ENCODE data around the gene PKN2.

The PKN2 gene

DNA sequence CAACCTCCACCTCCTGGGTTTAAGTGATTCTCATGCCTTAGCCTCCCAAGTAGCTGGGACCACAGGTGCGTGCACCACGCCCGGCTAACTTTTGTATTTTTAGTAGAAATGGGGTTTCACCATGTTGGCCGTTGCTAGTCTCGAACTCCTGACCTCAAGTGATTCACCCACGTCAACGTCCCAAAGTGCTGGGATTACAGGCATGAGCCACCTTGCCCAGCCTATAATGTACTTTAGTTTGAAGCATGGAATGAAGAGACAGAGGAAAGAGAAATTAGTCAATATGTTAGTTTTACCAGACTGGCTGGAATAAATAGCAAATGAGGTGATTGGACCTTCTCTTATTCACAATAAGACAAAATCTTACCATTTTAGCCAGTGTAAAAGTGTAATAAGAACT lies 118.3 kb downstream of the PKN2 start:
- Histone ChIP-seq H3K4me1 (ENCODE audit: control insufficient read depth, insufficient read depth, low read length) (no peaks in the 10 kb centered on the region), H3K4me3 (ENCODE audit: low read depth, low read length) (no peak overlapping the region), H3K9me3 (ENCODE audit: control insufficient read depth, insufficient read depth, low read depth, low read length) (no peaks in the 10 kb centered on the region), H3K27ac (ENCODE audit: extremely low read depth, low read depth, low read length) (no peak overlapping the region), H3K36me3 (ENCODE audit: control insufficient read depth in 2 of 2, insufficient read depth in 1 of 2, low read length in 2 of 2) (peaks cover 11 to 62% of the 10 kb centered on the region in 2 experiments)
- TF ChIP-seq YY2 (tag by site-specific recombination; IDR thresholded peaks at IDR 0.05) (no peak), ZNF707 (tag by site-specific recombination; IDR thresholded peaks at IDR 0.05) (no peak), ZNF311 (tag by site-specific recombination; IDR thresholded peaks at IDR 0.05; ENCODE audit: borderline replicate concordance) (no peak), ZNF776 (tag by site-specific recombination; IDR thresholded peaks at IDR 0.05; ENCODE audit: borderline replicate concordance) (no peak), REPIN1 (tag by site-specific recombination; IDR thresholded peaks at IDR 0.05; ENCODE audit: low read depth) (no peak), TCF7L2 (IDR thresholded peaks at IDR 0.05; ENCODE audit: borderline replicate concordance, low read depth, low read length) (no peak), ZNF623 (tag by site-specific recombination; IDR thresholded peaks at IDR 0.05) (no peak), ZNF184 (tag by site-specific recombination; IDR thresholded peaks at IDR 0.05) (no peak), SP7 (tag by site-specific recombination; IDR thresholded peaks at IDR 0.05) (no peak)
- TF ChIP-seq, protein P1, sequence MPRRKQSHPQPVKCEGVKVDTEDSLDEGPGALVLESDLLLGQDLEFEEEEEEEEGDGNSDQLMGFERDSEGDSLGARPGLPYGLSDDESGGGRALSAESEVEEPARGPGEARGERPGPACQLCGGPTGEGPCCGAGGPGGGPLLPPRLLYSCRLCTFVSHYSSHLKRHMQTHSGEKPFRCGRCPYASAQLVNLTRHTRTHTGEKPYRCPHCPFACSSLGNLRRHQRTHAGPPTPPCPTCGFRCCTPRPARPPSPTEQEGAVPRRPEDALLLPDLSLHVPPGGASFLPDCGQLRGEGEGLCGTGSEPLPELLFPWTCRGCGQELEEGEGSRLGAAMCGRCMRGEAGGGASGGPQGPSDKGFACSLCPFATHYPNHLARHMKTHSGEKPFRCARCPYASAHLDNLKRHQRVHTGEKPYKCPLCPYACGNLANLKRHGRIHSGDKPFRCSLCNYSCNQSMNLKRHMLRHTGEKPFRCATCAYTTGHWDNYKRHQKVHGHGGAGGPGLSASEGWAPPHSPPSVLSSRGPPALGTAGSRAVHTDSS (tag by site-specific recombination; IDR thresholded peaks at IDR 0.05): no peak
- TF ChIP-seq, protein P2, sequence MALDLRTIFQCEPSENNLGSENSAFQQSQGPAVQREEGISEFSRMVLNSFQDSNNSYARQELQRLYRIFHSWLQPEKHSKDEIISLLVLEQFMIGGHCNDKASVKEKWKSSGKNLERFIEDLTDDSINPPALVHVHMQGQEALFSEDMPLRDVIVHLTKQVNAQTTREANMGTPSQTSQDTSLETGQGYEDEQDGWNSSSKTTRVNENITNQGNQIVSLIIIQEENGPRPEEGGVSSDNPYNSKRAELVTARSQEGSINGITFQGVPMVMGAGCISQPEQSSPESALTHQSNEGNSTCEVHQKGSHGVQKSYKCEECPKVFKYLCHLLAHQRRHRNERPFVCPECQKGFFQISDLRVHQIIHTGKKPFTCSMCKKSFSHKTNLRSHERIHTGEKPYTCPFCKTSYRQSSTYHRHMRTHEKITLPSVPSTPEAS (tag by site-specific recombination; IDR thresholded peaks at IDR 0.05): no peak
- POLR2A ChIA-PET: interaction anchor here (0.6 kb wide), 1 partner anchor 21 kb away, joined by 3 read pairs; no protein-coding TSS in a partner anchor
- CTCF ChIA-PET: interaction anchor here (0.6 to 2.1 kb wide), 3 partner anchors 14 to 75 kb away, joined by 3 to 8 read pairs (median 7); no protein-coding TSS in a partner anchor

DNA sequence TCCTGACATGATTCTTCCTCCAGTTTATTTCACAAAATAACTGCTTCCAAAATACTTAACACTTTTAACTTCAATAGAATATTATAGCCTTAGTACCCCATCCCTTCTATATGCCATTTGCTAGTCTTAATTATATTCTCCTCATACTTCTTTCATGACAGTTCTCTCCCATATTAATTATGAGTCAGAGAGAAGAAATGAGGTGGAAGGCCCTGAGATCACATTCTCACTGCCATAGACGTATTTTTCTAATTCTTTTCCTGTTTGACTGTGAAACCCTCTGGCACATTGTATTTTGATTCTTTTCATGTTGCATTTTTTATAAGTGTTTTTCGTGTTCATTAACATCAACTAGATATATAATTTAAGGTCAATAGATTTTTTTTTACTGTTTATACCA lies 118.9 kb downstream of the PKN2 start:
- Histone ChIP-seq H3K9me3 (ENCODE audit: control insufficient read depth, insufficient read depth, low read depth, low read length) (no peaks in the 10 kb centered on the region), H3K27ac (ENCODE audit: extremely low read depth, low read depth, low read length) (no peak overlapping the region), H3K4me1 (ENCODE audit: control insufficient read depth, insufficient read depth, low read length) (no peaks in the 10 kb centered on the region), H3K36me3 (ENCODE audit: control insufficient read depth in 2 of 2, insufficient read depth in 1 of 2, low read length in 2 of 2) (peaks cover 17 to 63% of the 10 kb centered on the region in 2 experiments), H3K4me3 (ENCODE audit: low read depth, low read length) (no peak overlapping the region)
- ChIA-PET CTCF (no interaction called here), POLR2A (no interaction called here)
- no peak for TF ChIP-seq ZNF248 (tag by site-specific recombination; IDR thresholded peaks at IDR 0.05)
- TF ChIP-seq BCL11B (tag by site-specific recombination; IDR thresholded peaks at IDR 0.05; ENCODE audit: low read depth): no peak
- TF ChIP-seq ZBTB48 (tag by site-specific recombination; IDR thresholded peaks at IDR 0.05): no peak
- TF ChIP-seq ZNF768 (tag by site-specific recombination; IDR thresholded peaks at IDR 0.05): no peak
- TF ChIP-seq, protein P3, sequence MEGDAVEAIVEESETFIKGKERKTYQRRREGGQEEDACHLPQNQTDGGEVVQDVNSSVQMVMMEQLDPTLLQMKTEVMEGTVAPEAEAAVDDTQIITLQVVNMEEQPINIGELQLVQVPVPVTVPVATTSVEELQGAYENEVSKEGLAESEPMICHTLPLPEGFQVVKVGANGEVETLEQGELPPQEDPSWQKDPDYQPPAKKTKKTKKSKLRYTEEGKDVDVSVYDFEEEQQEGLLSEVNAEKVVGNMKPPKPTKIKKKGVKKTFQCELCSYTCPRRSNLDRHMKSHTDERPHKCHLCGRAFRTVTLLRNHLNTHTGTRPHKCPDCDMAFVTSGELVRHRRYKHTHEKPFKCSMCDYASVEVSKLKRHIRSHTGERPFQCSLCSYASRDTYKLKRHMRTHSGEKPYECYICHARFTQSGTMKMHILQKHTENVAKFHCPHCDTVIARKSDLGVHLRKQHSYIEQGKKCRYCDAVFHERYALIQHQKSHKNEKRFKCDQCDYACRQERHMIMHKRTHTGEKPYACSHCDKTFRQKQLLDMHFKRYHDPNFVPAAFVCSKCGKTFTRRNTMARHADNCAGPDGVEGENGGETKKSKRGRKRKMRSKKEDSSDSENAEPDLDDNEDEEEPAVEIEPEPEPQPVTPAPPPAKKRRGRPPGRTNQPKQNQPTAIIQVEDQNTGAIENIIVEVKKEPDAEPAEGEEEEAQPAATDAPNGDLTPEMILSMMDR (tag by site-specific recombination; IDR thresholded peaks at IDR 0.05): no peak
- no peak for TF ChIP-seq ZNF558 (tag by site-specific recombination; IDR thresholded peaks at IDR 0.05)
- TF ChIP-seq TCF7L2 (IDR thresholded peaks at IDR 0.05; ENCODE audit: borderline replicate concordance, low read depth, low read length): no peak
- TF ChIP-seq ZNF521 (tag by site-specific recombination; IDR thresholded peaks at IDR 0.05): no peak
- TF ChIP-seq YY1 (tag by site-specific recombination; IDR thresholded peaks at IDR 0.05): no peak
- TF ChIP-seq ZNF76 (tag by site-specific recombination; IDR thresholded peaks at IDR 0.05; ENCODE audit: borderline replicate concordance, low read depth): no peak
- TF ChIP-seq ZNF707 (tag by site-specific recombination; IDR thresholded peaks at IDR 0.05): no peak

Data from HEK293 (cell line).